ENCODE results near the gene OR4D11.

Gene OR4D11

DNA sequence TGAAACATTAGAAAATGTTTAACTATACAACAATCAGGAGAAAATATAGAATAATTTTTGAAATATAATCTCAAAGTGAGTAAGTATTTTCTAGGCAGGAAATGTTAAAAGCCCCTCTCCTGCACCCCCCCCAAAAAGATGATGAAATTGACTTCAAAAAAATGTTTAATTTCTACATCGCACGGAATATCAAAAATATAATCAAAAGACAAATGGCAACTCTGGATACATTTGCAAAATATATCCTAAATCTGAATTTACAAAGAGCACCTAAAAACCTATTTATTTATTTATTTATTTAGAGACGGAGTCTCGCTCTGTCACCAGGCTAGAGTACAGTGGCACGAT is 44.9 kb downstream of the OR4D11 start:
- Histone ChIP-seq H3K36me3 (no peaks in the 10 kb centered on the region), H3K27me3 (peaks cover 44% of the 10 kb centered on the region), H3K4me1 (ENCODE audit: control insufficient read depth in 1 of 2, insufficient read depth in 1 of 2, low read depth in 1 of 2, low read length in 1 of 2) (peaks cover 24% of the 10 kb centered on the region in 2 experiments), H3K4me3 (ENCODE audit: low read depth in 1 of 2, low read length in 1 of 2) (no peak overlapping the region), H3K27ac (no peak overlapping the region), H3K9me3 (no peaks in the 10 kb centered on the region)
- TF ChIP-seq, protein P1, sequence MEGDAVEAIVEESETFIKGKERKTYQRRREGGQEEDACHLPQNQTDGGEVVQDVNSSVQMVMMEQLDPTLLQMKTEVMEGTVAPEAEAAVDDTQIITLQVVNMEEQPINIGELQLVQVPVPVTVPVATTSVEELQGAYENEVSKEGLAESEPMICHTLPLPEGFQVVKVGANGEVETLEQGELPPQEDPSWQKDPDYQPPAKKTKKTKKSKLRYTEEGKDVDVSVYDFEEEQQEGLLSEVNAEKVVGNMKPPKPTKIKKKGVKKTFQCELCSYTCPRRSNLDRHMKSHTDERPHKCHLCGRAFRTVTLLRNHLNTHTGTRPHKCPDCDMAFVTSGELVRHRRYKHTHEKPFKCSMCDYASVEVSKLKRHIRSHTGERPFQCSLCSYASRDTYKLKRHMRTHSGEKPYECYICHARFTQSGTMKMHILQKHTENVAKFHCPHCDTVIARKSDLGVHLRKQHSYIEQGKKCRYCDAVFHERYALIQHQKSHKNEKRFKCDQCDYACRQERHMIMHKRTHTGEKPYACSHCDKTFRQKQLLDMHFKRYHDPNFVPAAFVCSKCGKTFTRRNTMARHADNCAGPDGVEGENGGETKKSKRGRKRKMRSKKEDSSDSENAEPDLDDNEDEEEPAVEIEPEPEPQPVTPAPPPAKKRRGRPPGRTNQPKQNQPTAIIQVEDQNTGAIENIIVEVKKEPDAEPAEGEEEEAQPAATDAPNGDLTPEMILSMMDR (IDR thresholded peaks at IDR 0.05): no peak

GRCh38 chr11:59550368-59550841 is 47.0 kb downstream of the OR4D11 start:
- H3K4me1 ChIP-seq (ENCODE audit: control insufficient read depth in 1 of 2, insufficient read depth in 1 of 2, low read depth in 1 of 2, low read length in 1 of 2): peaks cover 24% of the 10 kb centered on the region in 2 experiments
- H3K4me3 ChIP-seq (ENCODE audit: low read depth in 1 of 2, low read length in 1 of 2): peak overlapping the region; percentile 50 to 56
- TF ChIP-seq, protein P1 (IDR thresholded peaks at IDR 0.05): no peak
- H3K27ac ChIP-seq: no peak overlapping the region
- H3K27me3 ChIP-seq: peaks cover 66% of the 10 kb centered on the region
- H3K9me3 ChIP-seq: no peaks in the 10 kb centered on the region
- H3K36me3 ChIP-seq: no peaks in the 10 kb centered on the region

GRCh38 chr11:59550842-59551658 is 47.7 kb downstream of the OR4D11 start:
- peak overlapping the region; percentile 10 for H3K27ac ChIP-seq

GRCh38 chr11:59551659-59552521 is 48.5 kb downstream of the OR4D11 start:
- peaks cover 81% of the 10 kb centered on the region for H3K27me3 ChIP-seq
- no peaks in the 10 kb centered on the region for H3K36me3 ChIP-seq
- TF ChIP-seq, protein P1 (IDR thresholded peaks at IDR 0.05): no peak
- peak overlapping the region; percentile 50 to 56 for H3K4me3 ChIP-seq (ENCODE audit: low read depth in 1 of 2, low read length in 1 of 2)
- H3K9me3 ChIP-seq: no peaks in the 10 kb centered on the region
- H3K27ac ChIP-seq: no peak overlapping the region
- H3K4me1 ChIP-seq (ENCODE audit: control insufficient read depth in 1 of 2, insufficient read depth in 1 of 2, low read depth in 1 of 2, low read length in 1 of 2): peaks cover 39% of the 10 kb centered on the region in 2 experiments

More at GRCh38 chr11:59550842-59551658, 47.7 kb downstream of the OR4D11 start:
- no peaks in the 10 kb centered on the region for H3K36me3 ChIP-seq
- TF ChIP-seq, protein P1 (IDR thresholded peaks at IDR 0.05): no peak
- H3K9me3 ChIP-seq: no peaks in the 10 kb centered on the region
- peaks cover 72% of the 10 kb centered on the region for H3K27me3 ChIP-seq
- H3K4me1 ChIP-seq (ENCODE audit: control insufficient read depth in 1 of 2, insufficient read depth in 1 of 2, low read depth in 1 of 2, low read length in 1 of 2): peaks cover 30 to 31% of the 10 kb centered on the region in 2 experiments
- peak overlapping the region; percentile 50 to 56 for H3K4me3 ChIP-seq (ENCODE audit: low read depth in 1 of 2, low read length in 1 of 2)

DNA sequence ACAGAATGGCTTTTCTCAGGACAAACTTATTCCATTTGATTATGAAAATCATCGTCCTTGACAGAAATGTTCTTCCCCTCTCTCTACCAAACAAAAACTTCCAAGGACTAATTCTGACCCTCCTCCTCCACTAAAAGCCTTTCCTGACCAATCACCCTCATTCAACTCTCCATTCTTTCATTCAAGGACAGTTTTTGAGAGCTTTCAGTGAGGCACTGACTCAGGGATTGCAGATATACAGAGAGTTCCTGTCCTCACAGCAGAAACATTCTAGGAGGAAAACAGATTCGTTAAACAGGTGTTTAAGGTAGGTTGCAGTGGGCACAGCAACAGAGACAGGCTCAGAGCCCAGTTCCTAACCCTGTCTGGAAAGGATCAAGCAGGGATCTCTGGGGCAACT is 49.5 kb downstream of the OR4D11 start:
- TF ChIP-seq, protein P1 (IDR thresholded peaks at IDR 0.05): no peak
- H3K27me3 ChIP-seq: peaks cover 90% of the 10 kb centered on the region
- no peaks in the 10 kb centered on the region for H3K9me3 ChIP-seq
- no peak overlapping the region for H3K27ac ChIP-seq
- peaks cover 45 to 49% of the 10 kb centered on the region in 2 experiments for H3K4me1 ChIP-seq (ENCODE audit: control insufficient read depth in 1 of 2, insufficient read depth in 1 of 2, low read depth in 1 of 2, low read length in 1 of 2)
- no peaks in the 10 kb centered on the region for H3K36me3 ChIP-seq
- no peak overlapping the region for H3K4me3 ChIP-seq (ENCODE audit: low read depth in 1 of 2, low read length in 1 of 2)
